ENCODE measurements around the gene MAP2K6. TPM values are rescaled to one million over a fixed set of nuclear protein-coding genes. Genes with fewer than 3 reads are reported as not detected.
A peak's percentile ranks its signal among the peaks of the same experiment; 100 is the strongest.

MAP2K6 gene
- total and polyA plus RNA-seq, 11 donors = 0.61 to 5.1 (median 1.4) TPM

DNA sequence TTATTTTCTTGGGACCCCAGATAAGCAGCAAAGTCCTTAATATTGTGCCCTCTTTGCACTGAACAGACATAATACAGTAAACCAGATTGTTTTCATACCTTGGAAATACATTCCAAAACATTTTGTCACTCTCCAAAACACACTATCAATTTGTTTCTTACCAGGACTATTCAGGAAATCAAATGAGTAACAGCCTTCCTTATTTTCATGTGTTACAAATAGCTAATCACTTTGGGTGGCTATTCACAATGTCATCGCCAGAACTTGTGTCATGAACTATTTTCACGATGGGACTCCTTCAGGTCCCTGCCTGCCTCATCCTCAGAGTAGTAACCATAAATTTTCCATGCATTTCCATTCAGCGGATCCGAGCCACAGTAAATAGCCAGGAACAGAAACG lies 104.5 kb downstream of the MAP2K6 start:
- DNase-seq (no peak), ATAC-seq (no peak)
- Histone ChIP-seq H3K4me1 (no peaks in the 10 kb centered on the region), H3K4me3 (no peak overlapping the region), H3K27ac (no peak overlapping the region), H3K36me3 (peaks cover 0 to 31% (median 16%) of the 10 kb centered on the region in 9 donors), H3K27me3 (no peaks in the 10 kb centered on the region), H3K9me3 (no peaks in the 10 kb centered on the region)
- 90 to 92% (median 92%) methylated on average over 5 of the region's 5 CpGs for WGBS, 4 donors
- TF ChIP-seq POLR2A (IDR thresholded peaks at IDR 0.05) = no peak
- TF ChIP-seq, protein P1, sequence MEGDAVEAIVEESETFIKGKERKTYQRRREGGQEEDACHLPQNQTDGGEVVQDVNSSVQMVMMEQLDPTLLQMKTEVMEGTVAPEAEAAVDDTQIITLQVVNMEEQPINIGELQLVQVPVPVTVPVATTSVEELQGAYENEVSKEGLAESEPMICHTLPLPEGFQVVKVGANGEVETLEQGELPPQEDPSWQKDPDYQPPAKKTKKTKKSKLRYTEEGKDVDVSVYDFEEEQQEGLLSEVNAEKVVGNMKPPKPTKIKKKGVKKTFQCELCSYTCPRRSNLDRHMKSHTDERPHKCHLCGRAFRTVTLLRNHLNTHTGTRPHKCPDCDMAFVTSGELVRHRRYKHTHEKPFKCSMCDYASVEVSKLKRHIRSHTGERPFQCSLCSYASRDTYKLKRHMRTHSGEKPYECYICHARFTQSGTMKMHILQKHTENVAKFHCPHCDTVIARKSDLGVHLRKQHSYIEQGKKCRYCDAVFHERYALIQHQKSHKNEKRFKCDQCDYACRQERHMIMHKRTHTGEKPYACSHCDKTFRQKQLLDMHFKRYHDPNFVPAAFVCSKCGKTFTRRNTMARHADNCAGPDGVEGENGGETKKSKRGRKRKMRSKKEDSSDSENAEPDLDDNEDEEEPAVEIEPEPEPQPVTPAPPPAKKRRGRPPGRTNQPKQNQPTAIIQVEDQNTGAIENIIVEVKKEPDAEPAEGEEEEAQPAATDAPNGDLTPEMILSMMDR (IDR thresholded peaks at IDR 0.05) = no peak
- intact Hi-C loops (cut with DNase I) = loop anchor here in 2 of 10 donors (10.0 kb wide), 2 partner anchors 94 to 104 kb away; partner anchors contain the start of gene MAP2K6 (in 1 of the 2)

DNA sequence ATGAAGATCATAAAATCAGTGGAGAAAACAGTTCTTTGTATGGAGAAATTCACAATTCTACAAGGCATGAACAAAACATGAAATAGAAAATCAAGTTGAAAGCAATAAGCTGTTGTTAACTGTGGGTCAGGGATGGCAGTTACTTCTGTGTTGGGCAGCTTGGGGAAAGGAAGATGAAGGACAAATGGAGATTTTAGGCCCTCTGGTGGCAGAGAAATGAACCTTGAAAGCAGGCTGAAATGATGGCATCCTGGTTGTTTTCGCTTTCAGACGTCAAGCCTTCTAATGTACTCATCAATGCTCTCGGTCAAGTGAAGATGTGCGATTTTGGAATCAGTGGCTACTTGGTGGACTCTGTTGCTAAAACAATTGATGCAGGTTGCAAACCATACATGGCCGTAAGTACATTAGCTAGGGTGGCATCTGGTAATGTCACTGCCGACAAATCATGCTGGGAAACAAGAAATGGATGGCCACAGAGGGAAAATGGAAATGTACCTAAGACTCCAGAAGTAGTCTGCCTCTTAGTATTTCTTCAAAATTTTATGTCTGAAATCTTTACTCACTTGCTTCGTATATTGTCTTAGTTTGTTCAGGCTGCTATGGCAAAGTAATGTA lies 108.9 kb downstream of the MAP2K6 start:
- Histone ChIP-seq H3K9me3 (no peaks in the 10 kb centered on the region), H3K4me3 (no peak overlapping the region), H3K4me1 (no peaks in the 10 kb centered on the region), H3K27me3 (no peaks in the 10 kb centered on the region), H3K36me3 (peaks cover 0 to 37% (median 13%) of the 10 kb centered on the region in 9 donors), H3K27ac (no peak overlapping the region)
- no peak for TF ChIP-seq POLR2A (IDR thresholded peaks at IDR 0.05)
- TF ChIP-seq, protein P1 (IDR thresholded peaks at IDR 0.05) = peak; percentile 55 to 74 (median 66)
- DNase-seq (peak in 1 of 5 donors; percentile 20), ATAC-seq (peak in 2 of 4 donors; percentile 72 to 73)
- intact Hi-C loops (cut with DNase I) = loop anchor here in 9 of 10 donors (1.0 to 10.0 kb wide), 8 partner anchors 106 to 1101 kb away; partner anchors contain the start of gene MAP2K6 (in 1 of the 9)
- 51 to 65% (median 61%) methylated on average over 7 of the region's 7 CpGs for WGBS, 4 donors

DNA sequence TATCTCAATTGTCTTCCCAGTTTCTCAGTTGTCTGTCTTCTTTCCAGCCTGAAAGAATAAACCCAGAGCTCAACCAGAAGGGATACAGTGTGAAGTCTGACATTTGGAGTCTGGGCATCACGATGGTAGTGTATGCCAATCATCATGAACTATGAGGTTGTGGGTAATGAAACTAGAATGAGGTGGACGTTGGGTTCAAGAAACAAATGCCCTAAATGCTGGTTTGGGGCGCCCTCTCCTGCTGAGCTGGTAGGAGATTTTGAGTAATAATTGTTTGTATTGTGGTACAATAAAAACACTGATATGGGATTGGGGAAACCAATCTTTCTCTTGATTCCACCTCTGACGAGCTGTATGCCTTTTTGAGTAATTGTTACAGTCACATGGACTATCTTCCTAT lies 110.4 kb downstream of the MAP2K6 start:
- H3K27me3 ChIP-seq = no peaks in the 10 kb centered on the region
- 80 to 87% (median 83%) methylated on average over 4 of the region's 4 CpGs for WGBS, 4 donors
- DNase-seq (no peak), ATAC-seq (no peak)
- H3K4me1 ChIP-seq = no peaks in the 10 kb centered on the region
- peaks cover 0 to 28% (median 11%) of the 10 kb centered on the region in 9 donors for H3K36me3 ChIP-seq
- H3K27ac ChIP-seq = no peak overlapping the region
- intact Hi-C loops (cut with DNase I) = loop anchor here (2.0 to 10.0 kb wide), 11 partner anchors 108 to 1107 kb away; partner anchors contain the start of gene MAP2K6 (in 1 of the 10)
- no peak overlapping the region for H3K4me3 ChIP-seq
- no peaks in the 10 kb centered on the region for H3K9me3 ChIP-seq
- no peak for TF ChIP-seq POLR2A (IDR thresholded peaks at IDR 0.05)
- TF ChIP-seq, protein P1 (IDR thresholded peaks at IDR 0.05) = no peak

Data from heart left ventricle (tissue), 16 donors.